AG04450 (cell line): ENCODE data around the gene CAMK2N2. TPM values are rescaled to one million over a fixed set of nuclear protein-coding genes. Genes with fewer than 3 reads are reported as not detected.

Experiments used
- CTCF ChIA-PET: fragments of 300-600, 350-600 bp; formaldehyde crosslinking; extraction: SDS; loops from one replicate; lab custom pipeline; 2022; ENCODE audit warnings: antibody characterized with exemption, inconsistent platforms; lab: Charles Lee
- POLR2A ChIA-PET: fragments of 350-600 bp; formaldehyde crosslinking; extraction: SDS; loops from one replicate; lab custom pipeline; 2021; ENCODE audit warnings: antibody characterized with exemption, inconsistent platforms; lab: Yijun Ruan, JAX
- DNase-seq: peaks from one replicate; pipeline ENCODE4 v3.0.0-alpha.2; 2011; ENCODE audit warnings: low read depth, low spot score
- H3K27ac ChIP-seq: one replicate; pipeline ENCODE4 v1.5.1; 2012; ENCODE audit warnings: low read depth, low read length, control low read depth
- H3K27me3 ChIP-seq: one replicate; pipeline ENCODE4 v1.6.0; 2012; ENCODE audit warnings: low read length; ENCODE audit not compliant: control insufficient read depth, insufficient read depth
- H3K4me3 ChIP-seq: 2 replicates; pipeline ENCODE4 v1.5.1; 2011; ENCODE audit warnings: mild to moderate bottlenecking, low read depth, low read length, control low read depth
- H3K9me3 ChIP-seq: 2 replicates; pipeline ENCODE4 v1.5.1; 2012; ENCODE audit warnings: low read length; ENCODE audit not compliant: control insufficient read depth, insufficient read depth
- CTCF ChIP-seq: IDR thresholded peaks from 2 replicates; pipeline ENCODE4 v1.5.1; 2011; ENCODE audit warnings: low read depth, low read length, control low read depth, inconsistent platforms
- polyA plus RNA-seq: library from polyadenylated mRNA; depleted of rRNA; stranded (reverse); fragments of >200 nt; gene quantifications from 2 replicates; pipeline ENCODE4 v1.2.3, GENCODE V29; 2011

Gene CAMK2N2
- polyA plus RNA-seq, 1 experiment = 0.07 TPM

DNA sequence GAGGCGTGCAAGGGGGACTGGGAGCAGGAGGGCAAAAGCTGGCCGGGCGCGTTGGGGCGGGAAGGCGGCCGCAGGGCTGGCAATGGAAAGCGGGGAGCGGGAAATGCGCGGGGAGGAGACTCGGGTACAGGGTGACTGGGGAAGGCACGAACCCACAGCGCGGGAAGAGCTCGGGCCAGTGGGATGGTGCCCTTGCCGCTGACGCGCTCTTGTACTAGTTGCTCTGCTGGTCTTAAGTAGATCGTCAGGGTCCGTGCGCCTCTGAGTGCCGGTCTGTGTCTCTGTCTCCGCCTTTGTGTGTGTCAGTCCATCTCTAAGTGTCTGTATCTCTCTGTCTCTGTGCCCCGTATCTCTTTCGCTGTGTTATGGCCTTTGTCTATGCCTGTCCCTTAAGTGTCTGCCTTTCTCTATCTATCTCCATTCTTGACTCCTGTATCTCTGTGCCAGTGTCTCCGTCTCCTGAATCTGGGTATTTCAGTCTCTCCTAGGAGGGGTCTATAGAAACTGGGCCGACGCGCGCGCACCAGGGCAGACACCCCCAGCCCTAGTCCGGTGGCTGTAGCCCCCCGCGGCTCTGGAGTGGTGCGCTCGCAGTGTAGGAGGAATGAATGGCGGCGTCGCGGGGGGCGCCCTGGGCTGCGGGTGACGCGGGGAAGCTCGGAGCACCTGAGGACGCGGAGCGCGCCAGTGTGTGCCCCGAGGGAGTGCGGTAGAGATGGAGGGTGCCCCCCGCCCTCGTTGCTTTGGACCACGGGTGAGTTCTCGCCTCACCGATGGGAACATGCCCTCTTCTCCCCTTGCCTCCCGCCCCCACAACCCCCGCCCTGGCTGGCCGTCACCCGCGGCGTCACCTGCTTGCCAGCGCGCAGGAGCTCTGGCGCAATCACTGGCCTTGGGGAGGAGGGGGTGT is 756 bp upstream of the CAMK2N2 start:
- Histone ChIP-seq H3K9me3 (no peaks in the 10 kb centered on the region), H3K27ac (no peak overlapping the region), H3K27me3 (peaks cover 31% of the 10 kb centered on the region), H3K4me3 (peak overlapping the region; percentile 59)
- DNase-seq = no peak
- POLR2A ChIA-PET = interaction anchor here (0.6 kb wide), 1 partner anchor 346 kb away, joined by 5 read pairs; no protein-coding TSS in a partner anchor
- TF ChIP-seq CTCF = no peak
- CTCF ChIA-PET = interaction anchor here (0.6 to 4.0 kb wide), 2 partner anchors 12 to 153 kb away, joined by 4 to 19 read pairs; partner anchors contain the start of gene EEF1AKMT4

GRCh38 chr3:184260724-184261269 is 556 bp downstream of the CAMK2N2 start:
- DNase-seq = no peak
- ChIA-PET CTCF (interaction anchor here (1.1 to 4.0 kb wide), 3 partner anchors 9 to 33 kb away, joined by 3 to 19 read pairs (median 7); partner anchors contain the start of gene EEF1AKMT4), POLR2A (interaction anchor here (0.8 kb wide), 1 partner anchor 32 kb away, joined by 3 read pairs; no protein-coding TSS in a partner anchor)
- H3K9me3 ChIP-seq = no peaks in the 10 kb centered on the region
- peak overlapping the region; percentile 59 for H3K4me3 ChIP-seq
- no peak for TF ChIP-seq CTCF
- no peak overlapping the region for H3K27ac ChIP-seq
- peaks cover 31% of the 10 kb centered on the region for H3K27me3 ChIP-seq

DNA sequence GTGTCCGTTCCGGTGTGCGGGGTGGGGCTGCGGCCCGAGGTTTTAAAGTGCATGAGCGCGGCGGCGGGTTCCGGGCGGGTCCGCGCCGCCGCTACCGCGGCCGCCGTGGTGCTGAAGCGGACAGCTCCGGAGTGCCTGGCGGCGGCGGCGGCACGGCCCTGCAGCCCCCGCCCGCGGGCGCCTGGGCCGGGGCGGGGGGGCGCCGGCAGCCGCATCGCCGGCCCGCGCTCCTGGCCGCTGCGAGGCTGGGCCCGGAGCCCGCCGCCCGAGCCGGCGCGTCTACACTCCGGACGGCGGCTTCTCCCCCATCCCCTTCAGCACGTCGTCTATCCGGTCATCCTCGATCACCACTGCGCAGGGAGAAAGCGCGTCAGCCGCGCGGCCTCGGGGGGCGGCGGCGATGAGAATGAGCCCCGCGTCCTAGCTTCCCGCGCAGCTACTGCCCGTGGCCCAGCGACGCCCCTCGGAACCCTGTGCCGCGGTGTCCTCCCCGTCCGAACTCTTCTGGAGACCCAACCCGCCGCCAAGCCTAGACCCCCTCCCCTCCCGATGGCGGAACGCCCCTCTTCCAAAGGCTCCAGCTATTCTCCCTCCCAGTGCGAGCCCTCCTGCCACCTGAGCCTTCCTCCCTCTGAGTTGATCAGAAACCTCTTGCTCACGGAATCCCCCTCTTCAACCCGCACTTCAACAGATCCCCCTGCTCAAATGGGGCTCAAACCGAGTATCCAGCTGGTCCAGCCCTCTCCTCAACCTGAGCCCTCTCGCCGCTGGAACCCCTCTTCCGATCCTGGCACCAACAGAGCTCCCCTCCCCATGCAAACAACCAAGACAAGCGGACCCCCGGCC is 1.3 kb downstream of the CAMK2N2 start:
- TF ChIP-seq CTCF = no peak
- DNase-seq = no peak
- Histone ChIP-seq H3K27ac (no peak overlapping the region), H3K4me3 (peak overlapping the region; percentile 32), H3K27me3 (peaks cover 31% of the 10 kb centered on the region), H3K9me3 (no peaks in the 10 kb centered on the region)
- ChIA-PET CTCF (interaction anchor here (1.1 to 4.0 kb wide), 3 partner anchors 8 to 32 kb away, joined by 3 to 19 read pairs (median 7); partner anchors contain the start of gene EEF1AKMT4), POLR2A (interaction anchor here (0.8 kb wide), 1 partner anchor 31 kb away, joined by 3 read pairs; no protein-coding TSS in a partner anchor)

- CTCF ChIA-PET = interaction anchor here (3.0 to 4.0 kb wide), 2 partner anchors 10 to 32 kb away, joined by 7 to 19 read pairs; partner anchors contain the start of gene EEF1AKMT4
- Histone ChIP-seq H3K27me3 (peaks cover 31% of the 10 kb centered on the region), H3K4me3 (no peak overlapping the region), H3K27ac (no peak overlapping the region), H3K9me3 (no peaks in the 10 kb centered on the region)
- TF ChIP-seq CTCF = no peak
- POLR2A ChIA-PET = no interaction called here
- DNase-seq = no peak
Measured at GRCh38 chr3:184259396-184259877, 1.9 kb downstream of the CAMK2N2 start.
